ENCODE results near the gene TMEM205. TPM values are rescaled to one million over a fixed set of nuclear protein-coding genes. Genes with fewer than 3 reads are reported as not detected.
"Not testable (repeated sequence)": the region's sequence is repeated elsewhere in the genome, so short reads cannot be mapped to it uniquely, and the experiment has no call there.

TMEM205 gene
- total RNA-seq, 1 donor: 96.7 TPM

DNA sequence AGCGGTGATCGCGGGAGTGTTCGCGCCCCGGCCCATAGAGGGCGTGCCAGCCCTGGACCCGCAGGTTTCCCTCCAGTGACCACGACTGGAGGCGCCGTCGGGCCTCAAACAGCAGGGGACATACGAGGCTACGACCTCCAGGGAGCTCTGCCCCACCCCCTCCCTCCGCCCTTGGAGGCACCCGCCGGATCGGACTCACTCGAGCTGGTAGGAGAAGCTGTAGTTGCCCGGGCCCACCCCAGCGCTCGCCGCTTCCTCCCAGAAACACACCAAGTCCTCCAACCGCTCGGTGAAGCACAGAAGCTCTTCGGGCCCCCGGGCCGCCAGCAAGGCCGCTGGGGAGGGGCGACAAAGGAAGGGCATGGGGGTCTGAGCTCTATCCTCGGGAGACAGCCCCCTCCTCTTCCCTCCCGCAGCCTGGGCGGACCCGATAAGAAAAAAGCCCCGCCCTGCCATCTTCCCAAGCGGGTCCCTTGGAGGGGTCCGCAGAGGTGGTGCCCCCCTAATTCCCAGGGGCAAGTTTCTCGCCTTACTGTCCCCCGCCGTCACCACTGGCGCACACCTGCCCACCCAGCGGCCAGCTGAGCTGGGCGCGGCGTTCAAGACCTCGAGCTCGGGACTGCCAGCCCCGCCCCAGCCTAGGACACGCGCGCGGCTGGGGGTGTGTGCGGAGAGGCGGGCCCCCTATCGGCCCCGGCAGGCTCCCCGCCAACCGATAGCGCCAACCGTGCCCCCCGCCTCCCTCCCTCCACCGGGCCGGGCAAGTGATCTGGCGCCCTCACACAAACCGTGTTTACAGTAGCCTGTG lies 37.0 kb upstream of the TMEM205 start:
- DNase-seq (ENCODE audit: low read depth): peak; percentile 42
- H3K4me3 ChIP-seq (ENCODE audit: low read depth, low read length): peak overlapping the region; percentile 62
- TF ChIP-seq, protein P1, sequence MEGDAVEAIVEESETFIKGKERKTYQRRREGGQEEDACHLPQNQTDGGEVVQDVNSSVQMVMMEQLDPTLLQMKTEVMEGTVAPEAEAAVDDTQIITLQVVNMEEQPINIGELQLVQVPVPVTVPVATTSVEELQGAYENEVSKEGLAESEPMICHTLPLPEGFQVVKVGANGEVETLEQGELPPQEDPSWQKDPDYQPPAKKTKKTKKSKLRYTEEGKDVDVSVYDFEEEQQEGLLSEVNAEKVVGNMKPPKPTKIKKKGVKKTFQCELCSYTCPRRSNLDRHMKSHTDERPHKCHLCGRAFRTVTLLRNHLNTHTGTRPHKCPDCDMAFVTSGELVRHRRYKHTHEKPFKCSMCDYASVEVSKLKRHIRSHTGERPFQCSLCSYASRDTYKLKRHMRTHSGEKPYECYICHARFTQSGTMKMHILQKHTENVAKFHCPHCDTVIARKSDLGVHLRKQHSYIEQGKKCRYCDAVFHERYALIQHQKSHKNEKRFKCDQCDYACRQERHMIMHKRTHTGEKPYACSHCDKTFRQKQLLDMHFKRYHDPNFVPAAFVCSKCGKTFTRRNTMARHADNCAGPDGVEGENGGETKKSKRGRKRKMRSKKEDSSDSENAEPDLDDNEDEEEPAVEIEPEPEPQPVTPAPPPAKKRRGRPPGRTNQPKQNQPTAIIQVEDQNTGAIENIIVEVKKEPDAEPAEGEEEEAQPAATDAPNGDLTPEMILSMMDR (IDR thresholded peaks at IDR 0.05; ENCODE audit: insufficient read depth, low read depth, low read length): peak; percentile 79

DNA sequence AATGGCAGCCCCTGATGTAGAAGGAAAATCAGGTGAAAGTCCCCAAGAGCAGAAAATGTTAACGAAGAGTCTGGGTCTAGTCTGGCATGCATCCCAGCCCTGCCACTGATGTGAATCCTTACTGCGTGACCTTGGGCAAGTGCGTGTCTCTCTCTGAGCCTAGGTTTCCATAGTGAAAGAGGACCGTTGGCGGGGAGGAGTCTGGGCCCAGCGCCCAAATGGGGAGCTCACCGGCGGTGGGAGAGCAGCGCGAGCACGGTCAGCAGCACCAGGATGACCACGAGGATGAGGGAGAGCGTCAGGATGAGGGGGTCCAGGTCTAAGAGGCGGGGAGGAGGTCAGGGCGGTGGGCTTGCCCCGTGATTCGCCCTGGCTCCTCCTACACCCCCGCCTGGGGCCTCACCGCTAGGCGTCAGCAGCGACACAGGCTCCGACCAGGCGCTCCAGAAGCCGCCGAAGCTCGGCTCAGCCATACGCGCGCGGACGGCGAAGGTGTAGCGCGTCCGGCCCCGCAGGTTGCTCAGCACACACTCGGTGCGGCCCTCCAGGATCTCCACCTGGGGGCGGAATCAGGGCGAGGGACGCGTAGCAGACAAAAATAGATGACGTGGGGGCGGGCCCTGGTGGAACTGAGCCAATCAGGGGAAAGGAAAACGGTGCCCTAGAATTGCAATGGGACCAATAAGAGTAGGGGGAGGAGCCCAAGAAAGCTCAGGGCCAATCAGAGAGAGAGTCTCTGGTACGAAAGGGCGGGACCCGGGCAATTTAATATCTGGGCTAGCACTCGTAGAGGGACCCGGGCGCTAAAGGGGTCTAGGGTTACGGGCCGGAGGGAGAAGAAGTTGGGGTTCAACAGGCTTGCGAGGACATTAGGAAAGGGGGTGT lies 34.8 kb upstream of the TMEM205 start:
- H3K4me3 ChIP-seq (ENCODE audit: low read depth, low read length): peak overlapping the region; percentile 66
- peak; percentile 92 for DNase-seq (ENCODE audit: low read depth)
- TF ChIP-seq, protein P1 (IDR thresholded peaks at IDR 0.05; ENCODE audit: insufficient read depth, low read depth, low read length): peak; percentile 54

- no peak overlapping the region for H3K4me3 ChIP-seq (ENCODE audit: low read depth, low read length)
- no peak for DNase-seq (ENCODE audit: low read depth)
- TF ChIP-seq, protein P1 (IDR thresholded peaks at IDR 0.05; ENCODE audit: insufficient read depth, low read depth, low read length): no peak
Measured at GRCh38 chr19:11379857-11380350, 33.8 kb upstream of the TMEM205 start.

- H3K4me3 ChIP-seq (ENCODE audit: low read depth, low read length); DNase-seq (ENCODE audit: low read depth): not testable (repeated sequence)
Measured at GRCh38 chr19:11379269-11379845, 33.3 kb upstream of the TMEM205 start.

DNA sequence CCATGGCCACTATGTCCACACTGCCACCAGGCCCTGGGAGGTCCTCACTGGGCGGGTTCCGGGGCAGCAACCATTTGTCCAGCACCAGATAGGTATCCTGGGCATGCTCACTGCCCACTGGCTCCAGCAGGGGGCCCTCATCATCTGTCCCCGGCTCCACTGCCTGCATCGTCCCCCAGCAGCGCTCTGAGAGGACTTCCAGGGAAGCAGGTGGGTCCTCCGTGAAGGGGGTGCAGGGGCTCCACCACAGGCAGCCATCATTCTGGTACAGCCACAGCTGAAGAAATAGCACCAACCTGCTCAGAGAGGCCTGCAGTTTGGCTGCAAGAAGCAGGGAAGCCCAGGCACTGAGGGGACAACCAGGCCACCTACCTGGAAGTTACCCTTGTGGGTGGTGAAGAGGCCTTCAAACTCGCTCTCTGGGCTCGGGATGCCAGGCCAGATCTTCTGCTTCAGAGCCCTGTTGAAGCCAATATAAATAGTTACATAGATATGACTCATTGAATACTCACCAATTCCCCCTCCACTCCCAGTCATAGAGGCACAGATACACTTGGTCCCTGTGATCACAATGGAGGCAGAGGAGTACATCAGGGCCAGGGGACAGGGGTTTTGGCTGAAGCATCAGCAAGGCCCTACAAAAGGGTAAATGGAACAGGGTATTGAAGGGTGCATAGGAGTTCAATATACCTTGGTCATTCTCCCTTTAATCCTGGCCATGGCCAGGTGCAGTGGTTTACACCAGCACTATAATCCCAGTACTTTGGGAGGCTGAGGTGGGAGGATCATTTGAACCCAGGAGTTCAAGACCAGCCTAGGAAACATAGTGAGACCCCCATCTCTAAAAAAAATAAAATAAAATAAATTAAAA lies 32.5 kb upstream of the TMEM205 start:
- no peak overlapping the region for H3K4me3 ChIP-seq (ENCODE audit: low read depth, low read length)
- peak; percentile 37 for DNase-seq (ENCODE audit: low read depth)
- TF ChIP-seq, protein P1 (IDR thresholded peaks at IDR 0.05; ENCODE audit: insufficient read depth, low read depth, low read length): peak; percentile 77

DNA sequence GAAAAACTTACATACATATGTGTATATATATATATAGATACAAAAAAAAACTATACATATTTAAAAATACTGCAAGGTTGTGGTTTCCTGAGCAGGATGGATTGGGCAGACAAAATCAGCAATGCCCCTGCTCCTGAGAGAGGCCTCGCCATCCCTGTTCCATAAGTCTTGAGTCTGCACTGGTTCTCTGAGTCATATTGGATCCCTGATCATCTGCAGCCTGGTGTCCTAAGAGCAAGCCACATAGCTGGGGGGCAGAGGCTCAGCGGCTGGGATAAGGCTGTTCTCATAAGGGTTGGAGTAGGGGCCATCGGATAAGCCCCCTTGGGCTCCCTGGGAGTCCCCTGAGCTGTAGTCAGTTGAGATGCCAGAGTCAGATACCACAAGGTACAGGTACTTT lies 31.7 kb upstream of the TMEM205 start:
- no peak for DNase-seq (ENCODE audit: low read depth)
- TF ChIP-seq, protein P1 (IDR thresholded peaks at IDR 0.05; ENCODE audit: insufficient read depth, low read depth, low read length): no peak
- no peak overlapping the region for H3K4me3 ChIP-seq (ENCODE audit: low read depth, low read length)
